GM23248 (cell line): ENCODE results near the gene CD83. TPM values are rescaled to one million over a fixed set of nuclear protein-coding genes. Genes with fewer than 3 reads are reported as not detected.

Experiments
- DNase-seq: peaks from one replicate; pipeline ENCODE4 v3.0.0-alpha.2; 2015
- H2AFZ ChIP-seq: fragments of 200-600 bp; sonication (generic); 2 replicates; pipeline ENCODE4 v1.6.1; 2016; ENCODE audit warnings: antibody characterized with exemption
- H3F3A ChIP-seq: fragments of 200-600 bp; sonication (generic); 2 replicates; pipeline ENCODE4 v1.6.1; 2016; ENCODE audit warnings: mild to moderate bottlenecking, antibody characterized with exemption, mixed run types; ENCODE audit not compliant: insufficient read depth
- H3K27ac ChIP-seq: fragments of 200-600 bp; sonication (generic); 2 replicates; pipeline ENCODE4 v1.5.1; 2016; ENCODE audit warnings: mild to moderate bottlenecking
- H3K27me3 ChIP-seq: fragments of 200-600 bp; sonication (generic); replicated peaks from 2 replicates; pipeline ENCODE4 v1.6.1; 2016; ENCODE audit warnings: mild to moderate bottlenecking; ENCODE audit not compliant: insufficient read depth
- H3K36me3 ChIP-seq: fragments of 200-600 bp; sonication (generic); 2 replicates; pipeline ENCODE4 v1.6.1; 2016; ENCODE audit warnings: low read depth, mild to moderate bottlenecking
- H3K4me1 ChIP-seq: fragments of 200-600 bp; sonication (generic); 2 replicates; pipeline ENCODE4 v1.6.1; 2016; ENCODE audit warnings: mild to moderate bottlenecking; ENCODE audit not compliant: insufficient read depth
- H3K4me2 ChIP-seq: fragments of 200-600 bp; sonication (generic); one replicate; pipeline ENCODE4 v1.6.1; 2016; ENCODE audit warnings: mild to moderate bottlenecking; ENCODE audit not compliant: unreplicated experiment
- H3K4me3 ChIP-seq: fragments of 200-600 bp; sonication (generic); 2 replicates; pipeline ENCODE4 v1.5.1; 2016; ENCODE audit warnings: mild to moderate bottlenecking
- H3K79me2 ChIP-seq: fragments of 200-600 bp; sonication (generic); 2 replicates; pipeline ENCODE4 v1.6.1; 2016; ENCODE audit warnings: mild to moderate bottlenecking; ENCODE audit not compliant: insufficient read depth
- H3K9ac ChIP-seq: fragments of 200-600 bp; sonication (generic); 2 replicates; pipeline ENCODE4 v1.6.1; 2016; ENCODE audit warnings: mild to moderate bottlenecking
- H3K9me2 ChIP-seq: fragments of 200-600 bp; sonication (generic); 2 replicates; pipeline ENCODE4 v1.6.1; 2016; ENCODE audit warnings: mixed run types, mild to moderate bottlenecking, moderate library complexity; ENCODE audit not compliant: insufficient read depth
- H3K9me3 ChIP-seq: fragments of 200-600 bp; sonication (generic); one replicate; pipeline ENCODE4 v1.6.1; 2017; ENCODE audit warnings: low read depth
- H4K20me1 ChIP-seq: fragments of 200-600 bp; sonication (generic); 2 replicates; pipeline ENCODE4 v1.6.0; 2016; ENCODE audit not compliant: insufficient read depth
- EZH2 ChIP-seq: fragments of 200-600 bp; sonication (generic); IDR thresholded peaks from 2 replicates; pipeline ENCODE4 v1.6.1; 2018; ENCODE audit warnings: antibody characterized with exemption, mild to moderate bottlenecking; ENCODE audit not compliant: insufficient read depth, poor library complexity, severe bottlenecking
- EZH2phosphoT487 ChIP-seq: fragments of 200-600 bp; sonication (generic); IDR thresholded peaks from 2 replicates; pipeline ENCODE4 v1.6.1; 2018; ENCODE audit warnings: antibody characterized with exemption, moderate library complexity, mild to moderate bottlenecking, low read depth; ENCODE audit not compliant: insufficient read depth
- WGBS, 2 experiments: methylation state at CpG; one replicate each; pipeline ENCODE4 v1.1.6; 2015 to 2017; ENCODE audit warnings: low lambda C conversion rate in 2 of 2, low coverage in 1 of 2; ENCODE audit errors: missing lambda C conversion rate in 2 of 2; 5-methylcytosine and 5-hydroxymethylcytosine counted together
- in situ Hi-C: fragments of 300-500 bp; cut with MboI; formaldehyde crosslinking; loops from 2 replicates; pipeline ENCODE4 v1.15.0; 2020
- polyA plus RNA-seq: library from polyadenylated mRNA; unstranded; fragments of >200 nt; fragmentation: Nextera tagmentation; extraction: Ambion mirVana; gene quantifications from 2 replicates; pipeline ENCODE4 v1.2.1, GENCODE V29; 2016
- total RNA-seq: library from RNA; depleted of rRNA; stranded (reverse); fragments of >200 nt; shearing (Covaris generic); gene quantifications from 2 replicates; pipeline ENCODE4 v1.2.3, GENCODE V29; 2014

Gene CD83
- total and polyA plus RNA-seq, 2 experiments from 2014 or later = 1.2 to 1.5 TPM

- no peak overlapping the region for H3K4me3 ChIP-seq
- no peaks in the 10 kb centered on the region for H3K9me3 ChIP-seq
- no peak for TF ChIP-seq EZH2
- no peak for TF ChIP-seq EZH2phosphoT487
- no peaks in the 10 kb centered on the region for H3K4me1 ChIP-seq
- H3K36me3 ChIP-seq = no peaks in the 10 kb centered on the region
- H3K9me2 ChIP-seq = no peaks in the 10 kb centered on the region
- H4K20me1 ChIP-seq = no peaks in the 10 kb centered on the region
- no peak for DNase-seq
- no peaks in the 10 kb centered on the region for H3F3A ChIP-seq
- peaks cover 44% of the 10 kb centered on the region for H3K27me3 ChIP-seq
- H3K27ac ChIP-seq = no peak overlapping the region
- H3K9ac ChIP-seq = no peak overlapping the region
- WGBS, 2 experiments = 63 to 64% methylated on average over 5 of the region's 5 CpGs
- no peaks in the 10 kb centered on the region for H3K79me2 ChIP-seq
- H3K4me2 ChIP-seq = no peak overlapping the region
- in situ Hi-C loops = no loop called here
- no peak overlapping the region for H2AFZ ChIP-seq
Observed at GRCh38 chr6:14107711-14108494, 9.7 kb upstream of the CD83 start.

- in situ Hi-C loops = no loop called here
Observed at GRCh38 chr6:14108571-14109410, 8.8 kb upstream of the CD83 start.

GRCh38 chr6:14109411-14109826 lies 8.2 kb upstream of the CD83 start:
- Histone ChIP-seq H3K79me2 (no peaks in the 10 kb centered on the region), H3K27me3 (peaks cover 31% of the 10 kb centered on the region), H3F3A (no peaks in the 10 kb centered on the region), H3K4me2 (no peak overlapping the region), H3K4me3 (no peak overlapping the region), H3K9me2 (no peaks in the 10 kb centered on the region), H3K36me3 (no peaks in the 10 kb centered on the region), H2AFZ (no peak overlapping the region), H3K9me3 (no peaks in the 10 kb centered on the region), H4K20me1 (no peaks in the 10 kb centered on the region), H3K27ac (no peak overlapping the region), H3K4me1 (no peaks in the 10 kb centered on the region), H3K9ac (no peak overlapping the region)
- DNase-seq = no peak
- WGBS, 2 experiments = 51 to 55% methylated on average over 4 of the region's 4 CpGs
- in situ Hi-C loops = no loop called here
- TF ChIP-seq EZH2 (no peak), EZH2phosphoT487 (no peak)

More at GRCh38 chr6:14108571-14109410, 8.8 kb upstream of the CD83 start:
- WGBS, 2 experiments = 66 to 68% methylated on average over 14 of the region's 14 CpGs
- Histone ChIP-seq H3K9me2 (no peaks in the 10 kb centered on the region), H3K27me3 (peaks cover 38% of the 10 kb centered on the region), H3K4me3 (no peak overlapping the region), H3K9ac (no peak overlapping the region), H3K79me2 (no peaks in the 10 kb centered on the region), H3F3A (no peaks in the 10 kb centered on the region), H3K36me3 (no peaks in the 10 kb centered on the region), H3K9me3 (no peaks in the 10 kb centered on the region), H4K20me1 (no peaks in the 10 kb centered on the region), H3K4me1 (no peaks in the 10 kb centered on the region), H3K27ac (no peak overlapping the region), H2AFZ (no peak overlapping the region), H3K4me2 (no peak overlapping the region)
- DNase-seq = no peak
- TF ChIP-seq EZH2 = no peak
- no peak for TF ChIP-seq EZH2phosphoT487

- H3K36me3 ChIP-seq = no peaks in the 10 kb centered on the region
- WGBS, 2 experiments = 70 to 72% methylated on average over 11 of the region's 11 CpGs
- no peak overlapping the region for H3K9ac ChIP-seq
- no peaks in the 10 kb centered on the region for H3K4me1 ChIP-seq
- TF ChIP-seq EZH2 (no peak), EZH2phosphoT487 (no peak)
- H4K20me1 ChIP-seq = no peaks in the 10 kb centered on the region
- H3K4me3 ChIP-seq = no peak overlapping the region
- no peaks in the 10 kb centered on the region for H3K79me2 ChIP-seq
- H3K27me3 ChIP-seq = peaks cover 24% of the 10 kb centered on the region
- no peak overlapping the region for H3K4me2 ChIP-seq
- no peak for DNase-seq
- no peak overlapping the region for H3K27ac ChIP-seq
- H3K9me3 ChIP-seq = no peaks in the 10 kb centered on the region
- no peaks in the 10 kb centered on the region for H3K9me2 ChIP-seq
- in situ Hi-C loops = no loop called here
- no peak overlapping the region for H2AFZ ChIP-seq
- H3F3A ChIP-seq = no peaks in the 10 kb centered on the region
Observed at GRCh38 chr6:14110001-14110818, 7.4 kb upstream of the CD83 start.
